Stimulated activated CD4-positive, alpha-beta T cell treated with anti-CD3 and anti-CD28 coated beads, Interleukin-4, amount 100 ng/mL, for 48 hours (primary cell): Measurements from ENCODE around the gene ERI3.

Experiments used
- DNase-seq, 2 donors: peaks; one replicate each; pipeline ENCODE4 v3.0.0-alpha.2; 2020; ENCODE audit warnings: low read depth in 2 of 2

Gene ERI3

GRCh38 chr1:44354840-44355581 is at the start of gene ERI3:
Gene ERI3 (minus strand): TSS chr1:44355257. CDS start chr1:44355026, 231 bp downstream.
- peak; percentile 90 to 96 for DNase-seq

- no peak for DNase-seq
Measured at GRCh38 chr1:44401256-44402228, 46.5 kb upstream of the ERI3 start.

- DNase-seq, result no peak
Measured at GRCh38 chr1:44390277-44390676, 35.2 kb upstream of the ERI3 start.

GRCh38 chr1:44389437-44389836 is 34.4 kb upstream of the ERI3 start:
- DNase-seq, result no peak

- no peak for DNase-seq
Measured at GRCh38 chr1:44388551-44388950, 33.5 kb upstream of the ERI3 start.

- no peak for DNase-seq
Measured at GRCh38 chr1:44380666-44381177, 25.7 kb upstream of the ERI3 start.

- peak; percentile 34 to 42 for DNase-seq
Measured at GRCh38 chr1:44377925-44378784, 23.1 kb upstream of the ERI3 start.

GRCh38 chr1:44375547-44375946 is 20.5 kb upstream of the ERI3 start:
- DNase-seq, result no peak

GRCh38 chr1:44371206-44371605 is 16.1 kb upstream of the ERI3 start:
- DNase-seq, result no peak

- DNase-seq, result no peak
Measured at GRCh38 chr1:44368471-44369151, 13.6 kb upstream of the ERI3 start.

GRCh38 chr1:44367944-44368343 is 12.9 kb upstream of the ERI3 start:
- no peak for DNase-seq

- no peak for DNase-seq
Measured at GRCh38 chr1:44366371-44366975, 11.4 kb upstream of the ERI3 start.

GRCh38 chr1:44361478-44361877 is 6.4 kb upstream of the ERI3 start:
- DNase-seq, result no peak

- DNase-seq, result no peak
Measured at GRCh38 chr1:44359234-44359935, 4.3 kb upstream of the ERI3 start.

- DNase-seq, result no peak
Measured at GRCh38 chr1:44357710-44358109, 2.7 kb upstream of the ERI3 start.

GRCh38 chr1:44355582-44356305 is 687 bp upstream of the ERI3 start:
- DNase-seq, result no peak

GRCh38 chr1:44354268-44354839 is 703 bp downstream of the ERI3 start:
- no peak for DNase-seq

- no peak for DNase-seq
Measured at GRCh38 chr1:44353604-44354003, 1.5 kb downstream of the ERI3 start.

- no peak for DNase-seq
Measured at GRCh38 chr1:44351289-44351688, 3.8 kb downstream of the ERI3 start.
